ENCODE measurements around the gene DNAJB11. TPM values are rescaled to one million over a fixed set of nuclear protein-coding genes. Genes with fewer than 3 reads are reported as not detected.

DNAJB11 gene
- total and polyA plus RNA-seq, 12 donors = 20.1 to 93.2 (median 39.6) TPM

GRCh38 chr3:186618318-186618938 is 47.9 kb downstream of the DNAJB11 start:
- no peaks in the 10 kb centered on the region for H3K27me3 ChIP-seq
- H3K36me3 ChIP-seq (replicated peaks in 1 of 2) = no peaks in the 10 kb centered on the region
- H3K4me3 ChIP-seq = no peak overlapping the region
- H3K4me1 ChIP-seq (replicated peaks in 1 of 2) = no peaks in the 10 kb centered on the region
- WGBS, 4 donors = 72 to 87% (median 75%) methylated on average over 8 of the region's 8 CpGs
- DNase-seq = no peak
- H3K9me3 ChIP-seq (replicated peaks in 1 of 3) = no peaks in the 10 kb centered on the region
- intact Hi-C loops (cut with DNase I) = loop anchor here (5.0 to 10.0 kb wide), 3 partner anchors 199 to 634 kb away; no protein-coding TSS in a partner anchor
- TF ChIP-seq POLR2A (IDR thresholded peaks at IDR 0.05) (no peak), CTCF (IDR thresholded peaks at IDR 0.05) (no peak)
- H3K27ac ChIP-seq = no peak overlapping the region

GRCh38 chr3:186619787-186620212 is 49.3 kb downstream of the DNAJB11 start:
- 74 to 87% (median 84%) methylated on average over 5 of the region's 5 CpGs for WGBS, 4 donors
- Histone ChIP-seq H3K4me3 (no peak overlapping the region), H3K27ac (no peak overlapping the region), H3K4me1 (replicated peaks in 1 of 2) (no peaks in the 10 kb centered on the region), H3K9me3 (replicated peaks in 1 of 3) (no peaks in the 10 kb centered on the region), H3K27me3 (no peaks in the 10 kb centered on the region), H3K36me3 (replicated peaks in 1 of 2) (no peaks in the 10 kb centered on the region)
- intact Hi-C loops (cut with DNase I) = loop anchor here (5.0 to 10.0 kb wide), 3 partner anchors 198 to 635 kb away; no protein-coding TSS in a partner anchor
- TF ChIP-seq CTCF (IDR thresholded peaks at IDR 0.05) (no peak), POLR2A (IDR thresholded peaks at IDR 0.05) (no peak)
- no peak for DNase-seq

GRCh38 chr3:186620213-186621092 is 49.9 kb downstream of the DNAJB11 start:
- no peak for DNase-seq
- 73 to 88% (median 78%) methylated on average over 11 to 17 of the region's 17 CpGs for WGBS, 4 donors
- H3K4me1 ChIP-seq (replicated peaks in 1 of 2) = no peaks in the 10 kb centered on the region
- H3K9me3 ChIP-seq (replicated peaks in 1 of 3) = no peaks in the 10 kb centered on the region
- no peak overlapping the region for H3K27ac ChIP-seq
- no peaks in the 10 kb centered on the region for H3K36me3 ChIP-seq (replicated peaks in 1 of 2)
- H3K27me3 ChIP-seq = no peaks in the 10 kb centered on the region
- TF ChIP-seq POLR2A (IDR thresholded peaks at IDR 0.05) = no peak
- no peak for TF ChIP-seq CTCF (IDR thresholded peaks at IDR 0.05)
- intact Hi-C loops (cut with DNase I) = no loop called here
- no peak overlapping the region for H3K4me3 ChIP-seq

GRCh38 chr3:186621894-186622650 is 51.6 kb downstream of the DNAJB11 start:
- Histone ChIP-seq H3K36me3 (replicated peaks in 1 of 2) (no peaks in the 10 kb centered on the region), H3K27ac (no peak overlapping the region), H3K4me1 (replicated peaks in 1 of 2) (no peaks in the 10 kb centered on the region), H3K4me3 (no peak overlapping the region), H3K27me3 (no peaks in the 10 kb centered on the region), H3K9me3 (replicated peaks in 1 of 3) (no peaks in the 10 kb centered on the region)
- 67 to 80% (median 73%) methylated on average over 7 of the region's 7 CpGs for WGBS, 4 donors
- DNase-seq = no peak
- intact Hi-C loops (cut with DNase I) = no loop called here
- TF ChIP-seq CTCF (IDR thresholded peaks at IDR 0.05) = no peak
- no peak for TF ChIP-seq POLR2A (IDR thresholded peaks at IDR 0.05)
